Smooth muscle cell of the brain vasculature (primary cell): ENCODE measurements around the gene SUPT20HL1.

Source experiments
- DNase-seq: peaks from one replicate; pipeline ENCODE4 v3.0.0-alpha.2; 2012; ENCODE audit warnings: low read depth, low spot score

The SUPT20HL1 gene

DNA sequence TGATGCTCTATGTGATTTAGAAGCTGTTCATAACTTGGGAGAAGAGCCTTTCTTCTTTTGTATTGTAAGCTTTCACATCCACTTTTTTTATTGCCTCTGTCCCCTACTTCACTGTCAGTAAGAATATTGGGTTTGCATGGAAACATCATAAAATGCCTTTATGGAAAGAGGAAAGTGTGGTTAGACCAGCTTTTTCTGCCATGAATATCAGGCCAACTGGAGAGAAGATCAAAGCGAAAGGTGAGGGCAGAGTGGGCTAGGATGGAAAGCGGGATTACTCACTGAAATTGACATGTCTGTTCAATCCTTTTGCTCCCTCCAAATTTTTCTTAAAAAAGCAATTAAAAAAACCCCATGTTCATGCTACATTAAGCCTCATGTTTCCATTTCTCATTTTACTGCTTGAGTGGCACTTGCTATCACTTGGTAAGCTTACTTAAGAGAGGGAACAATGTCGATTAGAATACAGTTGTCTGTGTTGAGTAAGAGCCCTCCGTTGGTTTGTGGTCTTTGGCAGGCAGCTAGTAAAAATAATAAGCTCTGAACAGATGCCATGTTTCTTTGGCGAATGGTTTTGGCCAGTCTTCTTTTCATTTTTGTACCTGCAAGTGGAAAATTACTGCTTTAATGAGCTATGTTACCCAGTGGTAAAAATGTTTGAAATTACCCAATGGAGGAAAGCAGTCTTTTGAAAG, 35.9 kb downstream of the SUPT20HL1 start:
- no peak for DNase-seq

- no peak for DNase-seq
Observed at GRCh38 chrX:24396931-24397279, 36.5 kb downstream of the SUPT20HL1 start.

DNA sequence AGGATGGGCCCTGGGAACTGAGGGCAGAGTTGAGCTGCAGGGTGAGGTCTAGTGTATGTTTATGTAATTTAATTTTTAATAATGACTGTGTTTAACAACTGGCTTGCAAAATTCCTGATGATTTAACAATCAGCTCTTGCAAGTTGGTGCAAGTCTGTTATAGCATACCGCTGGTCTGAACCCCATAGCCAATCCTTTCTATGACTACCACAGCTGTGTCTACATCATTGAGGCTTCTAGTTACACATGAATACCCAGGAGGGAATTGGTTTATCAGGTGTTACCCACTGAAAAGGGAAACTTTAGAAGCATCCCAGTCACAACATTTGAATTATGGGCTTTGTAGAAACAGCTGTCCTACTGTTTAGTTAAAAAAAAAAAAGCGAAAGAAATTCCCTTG, 38.3 kb downstream of the SUPT20HL1 start:
- no peak for DNase-seq

- DNase-seq: no peak
Observed at GRCh38 chrX:24399550-24399949, 39.1 kb downstream of the SUPT20HL1 start.

DNA sequence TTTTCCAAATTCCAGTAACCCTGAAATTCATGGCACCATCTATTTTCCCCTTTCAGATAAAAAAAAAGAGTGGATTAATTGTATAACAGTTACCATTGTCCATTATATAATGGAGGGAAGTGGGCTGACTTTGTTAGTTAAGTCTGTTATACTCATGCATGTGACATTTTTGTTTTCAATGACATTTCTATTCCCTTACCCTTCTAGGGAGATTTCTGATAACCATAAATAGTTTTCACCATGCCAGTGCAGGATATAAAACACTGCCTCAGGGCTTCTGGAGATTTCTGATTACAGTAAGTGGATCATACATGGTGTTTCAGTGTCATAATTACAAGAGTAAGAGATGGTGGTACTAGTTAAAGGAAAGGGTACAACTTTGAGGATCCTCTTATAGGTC, 45.5 kb downstream of the SUPT20HL1 start:
- DNase-seq: no peak
